Loucy (cell line): ENCODE results near the gene ZCCHC14.

ENCODE experiments used
- H2AFZ ChIP-seq: fragments of 200-600 bp; sonication (generic); 2 replicates; pipeline ENCODE4 v1.6.0; 2016; ENCODE audit warnings: antibody characterized with exemption, mild to moderate bottlenecking, low read length, moderate library complexity
- H3F3A ChIP-seq: fragments of 200-600 bp; 2 replicates; pipeline ENCODE4 v1.6.0; 2016; ENCODE audit warnings: antibody characterized with exemption, low read depth, mild to moderate bottlenecking
- H3K27me3 ChIP-seq: fragments of 200-600 bp; sonication (generic); 2 replicates; pipeline ENCODE4 v1.6.1; 2014; ENCODE audit warnings: low read length, mild to moderate bottlenecking; ENCODE audit not compliant: insufficient read depth, poor library complexity, severe bottlenecking
- H3K36me3 ChIP-seq: fragments of 200-600 bp; sonication (generic); 2 replicates; pipeline ENCODE4 v1.6.1; 2016; ENCODE audit warnings: low read length; ENCODE audit not compliant: insufficient read depth
- H3K4me1 ChIP-seq: fragments of 200-600 bp; sonication (generic); 2 replicates; pipeline ENCODE4 v1.5.1; 2014; ENCODE audit warnings: low read length, mild to moderate bottlenecking; ENCODE audit not compliant: insufficient read depth, poor library complexity, severe bottlenecking
- H3K4me2 ChIP-seq: fragments of 200-600 bp; sonication (generic); 2 replicates; pipeline ENCODE4 v1.6.0; 2014; ENCODE audit warnings: antibody characterized with exemption, low read length, low read depth, mild to moderate bottlenecking; ENCODE audit not compliant: poor library complexity, severe bottlenecking
- H3K4me3 ChIP-seq: fragments of 200-600 bp; sonication (generic); 2 replicates; pipeline ENCODE4 v1.5.1; 2014; ENCODE audit warnings: low read length, mild to moderate bottlenecking, mixed read lengths; ENCODE audit not compliant: poor library complexity, severe bottlenecking
- H3K79me2 ChIP-seq: fragments of 200-600 bp; sonication (generic); 2 replicates; pipeline ENCODE4 v1.6.1; 2014; ENCODE audit warnings: low read length; ENCODE audit not compliant: insufficient read depth
- H3K9ac ChIP-seq: fragments of 200-600 bp; sonication (generic); 2 replicates; pipeline ENCODE4 v1.6.0; 2014; ENCODE audit warnings: mild to moderate bottlenecking, low read depth, low read length, moderate library complexity; ENCODE audit not compliant: poor library complexity, severe bottlenecking
- H3K9me2 ChIP-seq: fragments of 200-600 bp; sonication (generic); replicated peaks from 2 replicates; pipeline ENCODE4 v1.6.1; 2016; ENCODE audit warnings: low read depth, low read length, mixed read lengths
- H3K9me3 ChIP-seq: fragments of 200-600 bp; sonication (generic); 2 replicates; pipeline ENCODE4 v1.6.1; 2014; ENCODE audit warnings: mild to moderate bottlenecking, antibody characterized with exemption, low read length, low read depth; ENCODE audit not compliant: insufficient read depth
- H4K20me1 ChIP-seq: fragments of 200-600 bp; sonication (generic); 2 replicates; pipeline ENCODE4 v1.6.0; 2014; ENCODE audit warnings: antibody characterized with exemption, low read length, mild to moderate bottlenecking; ENCODE audit not compliant: insufficient read depth, poor library complexity, severe bottlenecking
- CTCF ChIP-seq: fragments of 200-600 bp; sonication (generic); conservative IDR thresholded peaks from 2 replicates; pipeline ENCODE4 v1.5.1; 2014; ENCODE audit warnings: mild to moderate bottlenecking, antibody characterized with exemption, low read length
- EZH2phosphoT487 ChIP-seq: fragments of 200-600 bp; IDR thresholded peaks from 2 replicates; pipeline ENCODE4 v1.6.1; 2018; ENCODE audit warnings: antibody characterized with exemption, mild to moderate bottlenecking, moderate library complexity, borderline replicate concordance

Gene ZCCHC14

GRCh38 chr16:87528690-87529579, 36.1 kb upstream of the ZCCHC14 start:
- no peaks in the 10 kb centered on the region for H3K9me3 ChIP-seq
- H3K4me2 ChIP-seq = no peak overlapping the region
- TF ChIP-seq CTCF (no peak), EZH2phosphoT487 (no peak)
- H3K9ac ChIP-seq = no peak overlapping the region
- H3K79me2 ChIP-seq = no peaks in the 10 kb centered on the region
- no peaks in the 10 kb centered on the region for H3F3A ChIP-seq
- no peaks in the 10 kb centered on the region for H3K9me2 ChIP-seq
- H3K4me3 ChIP-seq = no peak overlapping the region
- H4K20me1 ChIP-seq = no peaks in the 10 kb centered on the region
- no peaks in the 10 kb centered on the region for H3K4me1 ChIP-seq
- H3K27me3 ChIP-seq = no peaks in the 10 kb centered on the region
- H3K36me3 ChIP-seq = no peaks in the 10 kb centered on the region
- no peak overlapping the region for H2AFZ ChIP-seq

GRCh38 chr16:87527055-87527724, 34.4 kb upstream of the ZCCHC14 start:
- Histone ChIP-seq H3K27me3 (no peaks in the 10 kb centered on the region), H3K4me1 (no peaks in the 10 kb centered on the region), H3K9ac (no peak overlapping the region)

GRCh38 chr16:87526238-87526947, 33.6 kb upstream of the ZCCHC14 start:
- Histone ChIP-seq H3K36me3 (no peaks in the 10 kb centered on the region), H3K9ac (no peak overlapping the region), H3K27me3 (no peaks in the 10 kb centered on the region), H3K4me1 (no peaks in the 10 kb centered on the region), H3K9me2 (no peaks in the 10 kb centered on the region), H3K9me3 (no peaks in the 10 kb centered on the region), H2AFZ (no peak overlapping the region), H3K4me2 (no peak overlapping the region), H4K20me1 (no peaks in the 10 kb centered on the region), H3K4me3 (no peak overlapping the region), H3K79me2 (no peaks in the 10 kb centered on the region), H3F3A (no peaks in the 10 kb centered on the region)
- TF ChIP-seq EZH2phosphoT487 (no peak), CTCF (no peak)

More at GRCh38 chr16:87527055-87527724, 34.4 kb upstream of the ZCCHC14 start:
- H3K4me3 ChIP-seq = no peak overlapping the region
- H3K9me3 ChIP-seq = no peaks in the 10 kb centered on the region
- no peaks in the 10 kb centered on the region for H3K9me2 ChIP-seq
- TF ChIP-seq EZH2phosphoT487 (no peak), CTCF (no peak)
- no peak overlapping the region for H3K4me2 ChIP-seq
- no peaks in the 10 kb centered on the region for H3F3A ChIP-seq
- no peaks in the 10 kb centered on the region for H3K36me3 ChIP-seq
- H4K20me1 ChIP-seq = no peaks in the 10 kb centered on the region
- H3K79me2 ChIP-seq = no peaks in the 10 kb centered on the region
- no peak overlapping the region for H2AFZ ChIP-seq
